Muscle of leg (tissue), 11 donors: ENCODE data around the gene LIMA1. TPM values are rescaled to one million over a fixed set of nuclear protein-coding genes. Genes with fewer than 3 reads are reported as not detected.
"Not testable (repeated sequence)": the region's sequence is repeated elsewhere in the genome, so short reads cannot be mapped to it uniquely, and the experiment has no call there.

Experiments
- DNase-seq: peaks from one replicate; pipeline ENCODE4 v3.0.0; 2013
- H3K27ac ChIP-seq: one replicate; pipeline ENCODE4 v1.5.1; 2013; ENCODE audit warnings: mild to moderate bottlenecking, low read length, control low read depth
- H3K27me3 ChIP-seq: one replicate; pipeline ENCODE4 v1.6.1; 2013; ENCODE audit warnings: low read length; ENCODE audit not compliant: control insufficient read depth, insufficient read depth
- H3K36me3 ChIP-seq: one replicate; pipeline ENCODE4 v1.6.1; 2013; ENCODE audit warnings: low read length; ENCODE audit not compliant: control insufficient read depth, insufficient read depth
- H3K4me1 ChIP-seq: one replicate; pipeline ENCODE4 v1.6.1; 2013; ENCODE audit warnings: low read length; ENCODE audit not compliant: control insufficient read depth, insufficient read depth
- H3K4me3 ChIP-seq: one replicate; pipeline ENCODE4 v1.5.1; 2013; ENCODE audit warnings: low read length, control low read depth
- H3K9me3 ChIP-seq: replicated peaks from 2 replicates; pipeline ENCODE4 v1.6.1; 2013; ENCODE audit warnings: low read depth, low read length; ENCODE audit not compliant: control insufficient read depth
- WGBS: methylation state at CpG from one replicate; pipeline ENCODE4 v1.1.5; 2013; ENCODE audit warnings: missing lambda C conversion rate; ENCODE audit not compliant: insufficient coverage; 5-methylcytosine and 5-hydroxymethylcytosine counted together
- polyA plus RNA-seq, 8 donors: library from polyadenylated mRNA; unstranded; fragments of 120-200 nt; gene quantifications; one replicate each; pipeline versions ENCODE4 v1.2.1 to v1.2.3, GENCODE V29; 2013; ENCODE audit warnings: inconsistent platforms in 1 of 8, low replicate concordance in 1 of 8; ENCODE audit not compliant: insufficient read length in 8 of 8, insufficient read depth in 1 of 8
- total RNA-seq: library from RNA; stranded (reverse); fragments of 120-200 nt; gene quantifications from one replicate; pipeline ENCODE4 v1.2.4, GENCODE V29; 2013

The LIMA1 gene
- total and polyA plus RNA-seq, 9 donors = 89.5 to 125 (median 101) TPM

- no peaks in the 10 kb centered on the region for H3K27me3 ChIP-seq
- no peaks in the 10 kb centered on the region for H3K9me3 ChIP-seq
- no CpG with 5 or more reads among the region's 1 CpG for WGBS
- H3K4me3 ChIP-seq = no peak overlapping the region
- H3K4me1 ChIP-seq = no peaks in the 10 kb centered on the region
- no peak overlapping the region for H3K27ac ChIP-seq
- DNase-seq = no peak
- H3K36me3 ChIP-seq = no peaks in the 10 kb centered on the region
Measured at GRCh38 chr12:50317203-50317602, 33.9 kb upstream of the LIMA1 start.

GRCh38 chr12:50315803-50316202, 32.5 kb upstream of the LIMA1 start:
- Histone ChIP-seq H3K27ac (no peak overlapping the region), H3K4me1 (no peaks in the 10 kb centered on the region), H3K27me3 (no peaks in the 10 kb centered on the region), H3K9me3 (no peaks in the 10 kb centered on the region), H3K36me3 (no peaks in the 10 kb centered on the region), H3K4me3 (no peak overlapping the region)
- DNase-seq = no peak
- 73% methylated on average over 6 of the region's 9 CpGs for WGBS

GRCh38 chr12:50314636-50315312, 31.5 kb upstream of the LIMA1 start:
- H3K27ac ChIP-seq = no peak overlapping the region
- H3K4me1 ChIP-seq = no peaks in the 10 kb centered on the region
- H3K4me3 ChIP-seq = no peak overlapping the region
- H3K9me3 ChIP-seq = no peaks in the 10 kb centered on the region
- DNase-seq = peak; percentile 75
- no CpG with 5 or more reads among the region's 7 CpGs for WGBS
- no peaks in the 10 kb centered on the region for H3K27me3 ChIP-seq
- H3K36me3 ChIP-seq = no peaks in the 10 kb centered on the region

DNA sequence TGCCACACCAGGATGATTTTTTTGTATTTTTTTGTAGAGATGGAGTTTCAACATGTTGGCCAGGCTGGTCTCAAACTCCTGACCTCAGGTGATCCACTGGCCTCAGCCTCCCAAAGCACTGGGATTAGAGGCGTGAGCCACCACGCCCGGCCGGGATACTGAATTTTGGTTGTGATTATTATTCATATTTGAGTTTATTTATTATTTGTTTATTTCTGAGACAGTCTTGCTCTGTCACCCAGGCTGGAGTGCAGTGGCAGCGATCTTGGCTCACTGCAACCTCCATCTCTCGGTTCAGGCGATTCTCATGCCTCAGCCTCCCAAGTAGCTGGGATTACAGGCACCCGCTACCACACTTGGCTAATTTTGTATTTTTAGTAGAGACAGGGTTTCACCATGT, 30.7 kb upstream of the LIMA1 start:
- not testable (repeated sequence) for H3K4me1 ChIP-seq, H3K9me3 ChIP-seq, H3K27me3 ChIP-seq, H3K27ac ChIP-seq, DNase-seq, H3K36me3 ChIP-seq, H3K4me3 ChIP-seq
- WGBS = no CpG with 5 or more reads among the region's 8 CpGs

DNA sequence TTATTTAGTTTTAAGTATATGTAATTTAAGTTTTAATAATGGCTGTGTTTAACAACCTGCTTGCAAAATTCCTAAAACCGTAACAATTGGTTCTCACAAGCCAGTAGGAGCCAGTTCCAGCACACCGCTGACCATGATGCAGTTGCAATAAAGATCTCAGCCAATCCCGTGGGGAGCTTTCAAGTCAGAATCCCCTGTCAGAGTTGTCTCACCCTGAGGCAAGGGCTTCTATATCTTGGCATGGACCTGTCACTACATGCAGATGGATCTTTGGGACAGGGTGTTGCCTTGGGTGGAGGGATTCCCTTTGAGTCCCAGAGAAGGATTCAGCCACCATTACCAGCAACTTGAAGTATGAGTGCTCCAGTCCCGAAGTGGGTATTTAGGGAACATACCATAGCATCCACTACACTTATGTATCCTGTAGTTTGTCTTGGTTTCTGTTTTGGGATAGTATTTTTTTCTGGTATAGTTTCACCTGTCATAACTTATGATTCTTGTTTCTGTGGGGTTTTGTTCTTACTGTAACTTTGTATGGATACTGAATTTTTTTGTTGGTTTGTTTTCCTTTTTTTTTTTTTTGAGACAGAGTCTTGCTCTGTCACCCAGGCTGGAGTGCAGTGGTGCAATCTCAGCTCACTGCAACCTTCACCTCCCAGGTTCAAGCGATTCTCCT, 30.1 kb upstream of the LIMA1 start:
- no peaks in the 10 kb centered on the region for H3K27me3 ChIP-seq
- no peaks in the 10 kb centered on the region for H3K36me3 ChIP-seq
- WGBS = 83% methylated on average over 1 of the region's 5 CpGs
- H3K9me3 ChIP-seq = no peaks in the 10 kb centered on the region
- no peak overlapping the region for H3K27ac ChIP-seq
- DNase-seq = no peak
- H3K4me1 ChIP-seq = no peaks in the 10 kb centered on the region
- H3K4me3 ChIP-seq = no peak overlapping the region

GRCh38 chr12:50311858-50312609, 28.7 kb upstream of the LIMA1 start:
- H3K4me3 ChIP-seq, H3K9me3 ChIP-seq, H3K36me3 ChIP-seq, DNase-seq, H3K27ac ChIP-seq, H3K27me3 ChIP-seq, H3K4me1 ChIP-seq: not testable (repeated sequence)
- 93% methylated on average over 3 of the region's 11 CpGs for WGBS

DNA sequence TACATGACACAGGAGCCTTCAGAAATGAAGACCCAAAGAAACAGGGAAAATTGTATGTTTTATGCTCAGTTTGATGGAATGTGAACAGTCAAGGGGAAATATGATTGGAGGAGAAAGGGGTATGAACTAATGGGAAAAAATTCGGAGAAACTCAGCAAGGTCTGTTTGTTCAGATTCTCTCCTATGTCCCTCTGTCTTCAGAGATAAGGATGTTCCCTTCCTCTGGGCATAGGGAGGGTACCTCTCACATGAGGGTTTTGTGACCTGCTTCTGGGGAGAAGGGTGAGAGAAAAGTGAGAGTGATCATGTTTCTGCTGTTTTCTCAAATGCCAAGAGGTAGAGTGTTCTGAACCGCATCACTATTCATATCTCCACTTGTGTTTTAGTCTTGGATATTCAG, 26.6 kb upstream of the LIMA1 start:
- H3K27ac ChIP-seq = no peak overlapping the region
- H3K9me3 ChIP-seq = no peaks in the 10 kb centered on the region
- no peaks in the 10 kb centered on the region for H3K36me3 ChIP-seq
- no peaks in the 10 kb centered on the region for H3K4me1 ChIP-seq
- no peaks in the 10 kb centered on the region for H3K27me3 ChIP-seq
- no peak overlapping the region for H3K4me3 ChIP-seq
- DNase-seq = no peak
- WGBS = no CpG with 5 or more reads among the region's 2 CpGs

DNA sequence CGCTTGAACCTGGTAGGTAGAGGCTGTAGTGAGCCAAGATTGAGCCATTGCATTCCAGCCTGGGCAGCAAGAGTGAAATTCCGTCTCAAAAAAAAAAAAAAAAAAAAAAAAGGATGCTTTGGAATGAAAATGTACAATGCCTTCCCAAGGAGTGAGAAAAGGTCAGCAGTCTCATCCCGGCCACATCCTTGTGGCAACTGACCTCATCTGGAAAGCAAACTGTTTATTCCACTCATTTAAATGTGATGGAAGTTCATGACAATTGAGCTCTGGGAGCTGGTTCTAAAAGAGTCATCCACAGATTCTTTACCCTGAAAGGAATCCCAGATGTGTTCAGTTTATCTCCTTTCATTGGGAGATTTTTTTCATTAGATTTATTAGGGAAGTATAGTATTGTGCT, 19.4 kb upstream of the LIMA1 start:
- no peaks in the 10 kb centered on the region for H3K9me3 ChIP-seq
- WGBS = 67% methylated on average over 2 of the region's 3 CpGs
- no peaks in the 10 kb centered on the region for H3K27me3 ChIP-seq
- peak; percentile 58 for DNase-seq
- H3K4me3 ChIP-seq = no peak overlapping the region
- no peaks in the 10 kb centered on the region for H3K36me3 ChIP-seq
- H3K4me1 ChIP-seq = no peaks in the 10 kb centered on the region
- no peak overlapping the region for H3K27ac ChIP-seq

- Histone ChIP-seq H3K27ac (no peak overlapping the region), H3K9me3 (no peaks in the 10 kb centered on the region), H3K4me3 (no peak overlapping the region), H3K4me1 (no peaks in the 10 kb centered on the region), H3K36me3 (no peaks in the 10 kb centered on the region), H3K27me3 (no peaks in the 10 kb centered on the region)
- WGBS = no CpG with 5 or more reads among the region's 1 CpG
- DNase-seq = no peak
Measured at GRCh38 chr12:50297996-50298395, 14.7 kb upstream of the LIMA1 start.

GRCh38 chr12:50297027-50297426, 13.7 kb upstream of the LIMA1 start:
- Histone ChIP-seq H3K27ac (peak overlapping the region; percentile 52), H3K27me3 (no peaks in the 10 kb centered on the region), H3K9me3 (no peaks in the 10 kb centered on the region), H3K36me3 (no peaks in the 10 kb centered on the region), H3K4me1 (no peaks in the 10 kb centered on the region), H3K4me3 (no peak overlapping the region)
- no CpG with 5 or more reads among the region's 3 CpGs for WGBS
- DNase-seq = peak; percentile 72
